Breast epithelium (tissue), 4 donors: ENCODE measurements around the gene EPS8L3. TPM values are rescaled to one million over a fixed set of nuclear protein-coding genes. Genes with fewer than 3 reads are reported as not detected.

Experiments
- DNase-seq, 2 donors: peaks; one replicate each; pipeline ENCODE4 v3.0.0-alpha.2; 2019; ENCODE audit warnings: low spot score in 2 of 2
- H3K27ac ChIP-seq, 2 donors: fragments of 200-600 bp; sonication (generic) in 1 of 2; one replicate each; pipeline ENCODE4 v1.5.1; 2016 to 2019; ENCODE audit warnings: mild to moderate bottlenecking in 1 of 2
- H3K27me3 ChIP-seq, 2 donors: fragments of 200-600 bp; sonication (generic) in 1 of 2; one replicate each; pipeline versions ENCODE4 v1.5.1 to v1.6.0; 2017 to 2019; ENCODE audit warnings: control low read depth in 1 of 2, mild to moderate bottlenecking in 1 of 2
- H3K36me3 ChIP-seq: fragments of 200-600 bp; one replicate; pipeline ENCODE4 v1.5.1; 2019
- H3K4me1 ChIP-seq, 2 donors: fragments of 200-600 bp; sonication (generic); one replicate each; pipeline ENCODE4 v1.5.1; 2016 to 2019; ENCODE audit warnings: control low read depth in 1 of 2
- H3K4me3 ChIP-seq, 3 donors: fragments of 200-600 bp; sonication (generic); 1 replicate in 2 of 3; 2 replicates in 1 of 3; pipeline ENCODE4 v1.5.1; 2016 to 2019; ENCODE audit warnings: mild to moderate bottlenecking in 3 of 3, moderate library complexity in 2 of 3
- H3K9me3 ChIP-seq, 2 donors: fragments of 200-600 bp; sonication (generic) in 1 of 2; one replicate each; pipeline ENCODE4 v1.5.1; 2016 to 2019; ENCODE audit warnings: control low read depth in 1 of 2
- POLR2A ChIP-seq: fragments of 450-650 bp; IDR thresholded peaks from one replicate; pipeline ENCODE4 v1.6.1; 2016; ENCODE audit warnings: antibody characterized with exemption, mild to moderate bottlenecking, moderate library complexity
- POLR2AphosphoS5 ChIP-seq, 3 donors: sonication (generic); formaldehyde crosslinking; IDR thresholded peaks; one replicate each; pipeline ENCODE4 v1.6.1; 2017; ENCODE audit warnings: antibody characterized with exemption in 3 of 3
- intact Hi-C: fragments of 100-400 bp; cut with DNase I; formaldehyde crosslinking; loops from one replicate; pipeline ENCODE4 v1.15.1; 2023; ENCODE audit warnings: low total_unique reads
- total RNA-seq, 3 donors: library from RNA; depleted of rRNA; stranded (reverse); fragments of >200 nt; gene quantifications; one replicate each; pipeline ENCODE4 v1.1.0, GENCODE V29; 2016
- TF ChIP-seq, protein P1 (sequence below), 3 donors: fragments of 450-650 bp; IDR thresholded peaks; one replicate each; pipeline ENCODE4 v1.5.1; 2016 to 2017; ENCODE audit warnings: antibody characterized with exemption in 3 of 3, mild to moderate bottlenecking in 3 of 3, moderate library complexity in 3 of 3

Gene EPS8L3
- total RNA-seq, 3 donors from 2014 or later, result 3.6 TPM; not detected in 2

DNA sequence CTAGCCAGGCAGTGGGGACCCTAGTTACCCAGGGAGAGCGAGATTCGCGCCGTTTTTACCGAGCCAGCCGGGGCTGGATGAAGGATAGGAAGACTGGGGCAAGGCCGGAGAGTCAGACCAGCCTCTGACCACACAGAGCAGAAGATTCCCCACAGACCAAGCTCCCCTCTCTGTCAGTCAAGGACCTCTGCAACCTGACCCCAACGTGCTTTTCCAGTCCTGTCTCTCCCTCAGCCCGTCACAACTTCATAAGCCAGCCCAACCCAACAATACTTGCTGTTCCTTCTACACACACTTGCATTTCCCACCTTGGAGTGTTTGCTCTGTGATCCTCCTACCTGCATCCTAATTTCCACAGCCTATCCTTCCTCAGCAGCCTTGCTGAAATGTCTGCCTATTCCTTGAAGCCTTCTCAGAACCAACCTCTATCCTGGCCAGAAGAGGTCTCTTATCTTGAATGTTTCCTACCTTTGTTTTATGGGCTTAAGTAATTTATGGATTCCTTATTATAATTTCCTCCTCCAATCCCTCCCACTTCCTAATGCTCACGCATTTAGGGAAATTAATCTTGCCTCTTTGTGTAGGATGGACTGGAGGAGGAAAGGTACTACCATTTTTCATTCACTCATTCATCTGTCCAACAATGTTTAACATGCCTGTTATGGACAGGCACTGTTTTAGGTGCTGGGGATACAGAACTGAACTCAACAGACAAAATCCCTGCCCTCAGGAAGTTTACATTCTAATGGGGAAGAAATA lies 22.9 kb downstream of the EPS8L3 start, which contains the start of gene GSTM3:
Gene GSTM3 (minus strand): TSS at position 424 of the 759 bp plus-strand sequence. CDS start 751 bp downstream, outside the sequence.
- peak within 1 kb of the TSS; percentile 54 to 86 (median 82) for H3K4me3 ChIP-seq
- intact Hi-C loops, result no loop called here
- no peaks in the 10 kb centered on the region for H3K36me3 ChIP-seq
- no peak for DNase-seq
- TF ChIP-seq, protein P1, sequence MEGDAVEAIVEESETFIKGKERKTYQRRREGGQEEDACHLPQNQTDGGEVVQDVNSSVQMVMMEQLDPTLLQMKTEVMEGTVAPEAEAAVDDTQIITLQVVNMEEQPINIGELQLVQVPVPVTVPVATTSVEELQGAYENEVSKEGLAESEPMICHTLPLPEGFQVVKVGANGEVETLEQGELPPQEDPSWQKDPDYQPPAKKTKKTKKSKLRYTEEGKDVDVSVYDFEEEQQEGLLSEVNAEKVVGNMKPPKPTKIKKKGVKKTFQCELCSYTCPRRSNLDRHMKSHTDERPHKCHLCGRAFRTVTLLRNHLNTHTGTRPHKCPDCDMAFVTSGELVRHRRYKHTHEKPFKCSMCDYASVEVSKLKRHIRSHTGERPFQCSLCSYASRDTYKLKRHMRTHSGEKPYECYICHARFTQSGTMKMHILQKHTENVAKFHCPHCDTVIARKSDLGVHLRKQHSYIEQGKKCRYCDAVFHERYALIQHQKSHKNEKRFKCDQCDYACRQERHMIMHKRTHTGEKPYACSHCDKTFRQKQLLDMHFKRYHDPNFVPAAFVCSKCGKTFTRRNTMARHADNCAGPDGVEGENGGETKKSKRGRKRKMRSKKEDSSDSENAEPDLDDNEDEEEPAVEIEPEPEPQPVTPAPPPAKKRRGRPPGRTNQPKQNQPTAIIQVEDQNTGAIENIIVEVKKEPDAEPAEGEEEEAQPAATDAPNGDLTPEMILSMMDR (IDR thresholded peaks at IDR 0.05), result no peak
- TF ChIP-seq POLR2A (no peak), POLR2AphosphoS5 (IDR thresholded peaks at IDR 0.05) (no peak)
- H3K27ac ChIP-seq, result peak within 1 kb of the TSS; percentile 81 to 87
- H3K9me3 ChIP-seq, result no peaks in the 10 kb centered on the region
- no peaks in the 10 kb centered on the region for H3K27me3 ChIP-seq
- no peaks in the 10 kb centered on the region for H3K4me1 ChIP-seq

DNA sequence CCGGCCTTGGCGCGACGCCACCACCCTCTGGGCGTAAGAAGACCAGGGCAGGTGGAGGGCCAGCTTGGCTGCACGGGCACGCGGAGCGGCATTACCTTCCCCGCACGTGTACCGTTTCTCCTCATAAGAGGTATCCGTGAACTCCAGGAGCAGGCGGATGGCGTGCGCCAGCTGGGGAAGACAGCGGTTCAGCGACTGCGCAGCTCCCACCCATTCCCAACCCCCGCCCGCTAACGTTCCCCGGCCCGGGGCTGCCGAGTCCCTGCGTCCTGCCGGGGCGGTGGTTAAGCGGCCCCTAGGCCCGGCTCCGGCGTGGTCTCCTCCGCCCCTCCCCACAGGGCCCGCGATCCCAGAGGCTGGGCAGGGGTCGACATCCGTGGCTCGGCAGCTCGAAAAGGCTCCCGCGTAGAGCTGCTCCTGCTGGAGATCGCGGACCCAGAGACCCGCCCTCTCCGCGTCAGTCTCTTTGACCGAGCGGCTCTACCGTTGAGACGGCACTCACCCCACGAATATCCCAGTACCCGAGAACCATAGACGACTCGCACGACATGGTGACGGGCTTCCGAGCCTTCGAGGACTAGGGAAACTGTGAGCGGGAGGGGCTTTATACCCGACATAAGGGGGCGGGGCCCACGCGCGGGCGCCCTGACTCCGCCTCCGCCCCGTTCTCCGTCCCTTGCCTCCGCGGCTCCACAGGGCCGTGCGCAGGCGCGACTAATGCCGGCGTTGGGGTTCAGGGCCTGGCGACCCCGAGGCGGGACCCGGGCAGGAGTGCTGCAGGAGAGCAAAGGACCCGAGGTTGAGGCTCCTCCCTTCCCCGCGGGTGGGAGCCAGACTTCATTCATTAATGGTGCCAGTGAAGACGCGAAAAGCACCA lies 23.7 kb downstream of the EPS8L3 start:
- H3K36me3 ChIP-seq, result no peaks in the 10 kb centered on the region
- intact Hi-C loops, result no loop called here
- H3K27ac ChIP-seq, result peak overlapping the region; percentile 81 to 87
- H3K27me3 ChIP-seq, result no peaks in the 10 kb centered on the region
- no peaks in the 10 kb centered on the region for H3K4me1 ChIP-seq
- H3K9me3 ChIP-seq, result no peaks in the 10 kb centered on the region
- peak; percentile 76 for TF ChIP-seq POLR2A
- TF ChIP-seq, protein P1 (IDR thresholded peaks at IDR 0.05), result no peak
- TF ChIP-seq POLR2AphosphoS5 (IDR thresholded peaks at IDR 0.05), result peak; percentile 89 to 96 (median 93)
- H3K4me3 ChIP-seq, result peak overlapping the region; percentile 54 to 86 (median 82)
- DNase-seq, result peak; percentile 68 to 89

DNA sequence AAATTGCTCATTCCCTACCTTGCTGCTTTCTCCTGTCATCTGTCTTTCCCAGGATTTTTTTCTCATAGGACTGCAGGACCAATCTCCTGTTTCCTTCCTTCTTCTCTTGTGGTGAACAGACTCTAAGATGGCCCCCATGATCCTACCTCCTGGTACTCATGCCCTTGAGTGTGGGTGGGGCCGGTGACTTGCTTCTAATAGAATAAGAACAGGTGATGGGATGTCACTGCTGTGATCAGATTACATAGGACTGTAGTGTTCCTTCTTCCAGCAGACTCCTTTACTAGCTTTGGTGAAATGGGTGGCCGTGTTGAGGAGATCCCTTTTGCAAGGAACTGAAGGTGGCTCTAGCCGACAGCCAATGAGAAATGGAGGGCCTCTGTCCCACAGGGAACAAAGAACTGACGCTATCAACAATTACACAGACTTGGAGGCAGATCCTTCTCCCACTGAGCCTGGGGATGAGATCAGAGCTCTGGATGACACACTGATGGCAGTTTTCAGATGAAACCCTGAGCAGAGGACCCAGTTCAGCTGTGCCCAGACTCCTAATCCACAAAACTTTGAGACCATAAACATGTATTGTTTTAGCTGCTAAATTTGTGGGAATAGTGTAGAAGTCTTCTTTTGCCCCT lies 30.4 kb downstream of the EPS8L3 start:
- H3K27ac ChIP-seq, result no peak overlapping the region
- TF ChIP-seq, protein P1 (IDR thresholded peaks at IDR 0.05), result no peak
- TF ChIP-seq POLR2AphosphoS5 (IDR thresholded peaks at IDR 0.05) (no peak), POLR2A (no peak)
- no peaks in the 10 kb centered on the region for H3K27me3 ChIP-seq
- no peak for DNase-seq
- H3K4me3 ChIP-seq, result no peak overlapping the region
- intact Hi-C loops, result no loop called here
- no peaks in the 10 kb centered on the region for H3K4me1 ChIP-seq
- peaks cover 0 to 4% of the 10 kb centered on the region in 2 donors for H3K9me3 ChIP-seq
- H3K36me3 ChIP-seq, result no peaks in the 10 kb centered on the region

DNA sequence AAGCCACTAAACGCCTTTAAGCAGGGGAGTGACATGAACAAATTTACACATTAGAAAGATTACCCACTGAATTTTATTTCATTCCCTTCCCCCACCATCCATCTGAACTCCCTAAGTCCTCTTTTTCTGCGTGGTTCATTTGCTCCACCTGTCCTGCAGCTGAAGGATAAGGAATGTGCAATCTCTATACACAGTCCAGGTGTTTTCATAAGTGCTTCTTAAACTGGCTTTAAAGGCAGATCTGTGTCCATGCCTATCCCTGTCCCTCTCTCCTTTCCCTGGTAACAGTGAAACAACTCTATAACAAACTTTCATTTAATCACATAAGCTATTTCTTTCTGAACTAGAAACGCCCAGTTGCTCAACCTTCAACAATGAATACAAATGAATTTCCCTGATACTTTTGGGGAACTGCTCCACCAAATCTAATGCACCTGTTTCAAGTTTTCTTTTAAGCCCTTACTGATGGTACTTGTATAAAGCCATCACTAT lies 31.3 kb downstream of the EPS8L3 start:
- intact Hi-C loops, result no loop called here
- TF ChIP-seq, protein P1 (IDR thresholded peaks at IDR 0.05), result no peak
- TF ChIP-seq POLR2A (no peak), POLR2AphosphoS5 (IDR thresholded peaks at IDR 0.05) (no peak)
- Histone ChIP-seq H3K9me3 (peaks cover 0 to 4% of the 10 kb centered on the region in 2 donors), H3K4me3 (no peak overlapping the region), H3K36me3 (no peaks in the 10 kb centered on the region), H3K27me3 (no peaks in the 10 kb centered on the region), H3K4me1 (no peaks in the 10 kb centered on the region), H3K27ac (no peak overlapping the region)
- DNase-seq, result no peak
